NCI-H1930 (cell line): ENCODE measurements around the gene GULP1.
"Not testable (repeated sequence)": the region's sequence is repeated elsewhere in the genome, so short reads cannot be mapped to it uniquely, and the experiment has no call there.

Experiments used
- DNase-seq, 2 experiments: peaks; one replicate each; lab custom pipeline; 2025; lab: John Stamatoyannopoulos, UW

Gene GULP1

GRCh38 chr2:188291617-188292347, at the start of gene GULP1:
Gene GULP1, plus strand, starts transcription at chr2:188291874. Its CDS starts 185,829 bp downstream, at chr2:188477703.
- peak; percentile 14 to 65 for DNase-seq

DNA sequence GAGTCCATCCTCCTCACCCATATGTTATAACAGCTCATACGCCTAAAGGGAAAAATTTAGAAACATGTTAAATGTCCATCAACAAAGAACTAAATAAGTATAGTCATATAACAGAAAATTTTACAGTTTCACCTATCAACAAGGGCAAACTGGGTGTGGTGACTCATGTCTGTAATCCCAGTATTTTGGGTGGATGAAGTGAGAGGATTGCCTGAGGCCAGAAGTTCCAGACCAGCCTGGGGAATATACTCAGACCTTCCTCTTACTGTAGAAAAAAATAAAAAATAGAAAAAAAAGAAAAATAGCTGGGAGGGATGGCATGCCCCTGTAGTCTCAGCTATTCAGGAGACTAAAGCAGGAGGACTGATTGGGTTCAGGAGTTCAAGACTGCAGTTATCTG, 48.3 kb upstream of the GULP1 start:
- no peak for DNase-seq

DNA sequence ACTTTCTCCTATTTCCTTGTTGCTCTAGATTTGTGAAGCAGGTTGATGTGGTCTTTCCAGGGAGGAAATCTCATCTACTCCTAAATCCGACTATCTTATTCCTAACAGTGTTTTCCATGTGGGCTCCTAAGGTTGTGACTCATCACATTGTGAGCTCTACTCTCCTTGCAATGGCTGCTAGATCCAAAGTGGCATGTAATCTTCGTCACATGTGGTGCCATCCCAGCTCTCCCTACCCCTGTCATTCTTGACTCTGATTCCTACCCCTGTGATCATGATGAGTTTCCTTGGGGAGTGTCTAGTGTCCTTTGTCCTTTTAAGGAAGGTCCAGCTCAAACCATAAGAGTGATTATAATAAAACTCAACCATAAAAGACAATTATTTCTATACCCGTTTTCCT, 47.3 kb upstream of the GULP1 start:
- no peak for DNase-seq

DNA sequence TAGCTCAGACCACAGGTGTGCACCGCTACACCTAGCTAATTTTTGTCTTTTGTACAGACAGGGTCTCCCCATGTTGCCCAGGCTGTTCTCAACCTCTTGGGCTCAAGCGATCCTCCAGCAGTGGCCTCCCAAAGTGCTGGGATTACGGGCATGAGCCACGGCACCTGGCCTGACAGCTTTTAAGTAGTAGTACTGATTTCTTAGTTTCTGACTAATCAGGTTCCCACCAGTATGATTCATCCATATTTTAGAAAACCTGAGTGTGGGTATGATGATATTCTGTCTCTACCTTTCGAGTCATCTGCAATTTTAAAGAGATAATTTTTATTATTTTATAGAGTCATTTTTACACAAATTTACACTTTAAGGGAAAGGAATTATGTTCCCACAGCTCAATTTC, 46.4 kb upstream of the GULP1 start:
- DNase-seq: no peak

DNA sequence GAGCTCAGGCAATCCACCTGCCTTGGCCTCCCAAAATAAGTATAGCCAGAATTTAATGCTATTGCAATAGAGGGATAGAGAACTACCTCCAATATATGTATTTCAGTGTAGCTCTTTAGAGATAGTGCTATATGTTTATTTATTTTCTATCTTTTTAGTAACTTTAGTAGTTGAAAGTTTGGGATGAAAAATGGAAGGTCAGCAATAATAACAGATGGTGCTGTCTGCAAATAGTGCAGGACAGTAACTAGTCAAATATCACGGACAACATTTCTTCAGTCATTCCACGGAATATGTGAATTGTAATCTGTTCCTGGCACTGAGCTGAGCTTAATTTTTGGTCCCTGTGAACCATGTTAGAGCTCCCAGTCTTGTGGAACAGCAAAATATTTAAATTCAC, 43.2 kb upstream of the GULP1 start:
- DNase-seq: no peak

GRCh38 chr2:188251034-188251433, 40.6 kb upstream of the GULP1 start:
- no peak for DNase-seq

GRCh38 chr2:188256420-188256819, 35.3 kb upstream of the GULP1 start:
- DNase-seq: no peak

GRCh38 chr2:188265315-188265714, 26.4 kb upstream of the GULP1 start:
- DNase-seq: no peak

GRCh38 chr2:188267776-188268175, 23.9 kb upstream of the GULP1 start:
- no peak for DNase-seq

DNA sequence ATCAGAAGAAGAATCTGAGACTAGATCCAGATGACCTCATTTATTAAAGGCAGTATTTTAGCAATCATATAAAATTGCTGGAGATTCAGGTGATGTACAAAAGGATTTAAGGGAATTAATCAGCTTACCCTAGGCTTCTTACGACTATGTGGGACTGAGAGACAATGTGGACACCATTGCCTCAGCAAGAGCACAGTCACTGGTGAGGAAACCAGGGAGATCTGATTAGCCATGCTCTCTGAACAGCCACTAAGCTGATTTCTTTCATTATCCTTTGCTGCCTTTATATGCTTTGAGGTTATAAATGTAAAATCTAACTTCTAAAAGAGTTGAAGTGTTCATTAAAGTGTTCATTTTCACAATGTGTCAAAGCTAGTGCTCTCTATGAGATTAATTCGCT, 22.7 kb upstream of the GULP1 start:
- no peak for DNase-seq

DNA sequence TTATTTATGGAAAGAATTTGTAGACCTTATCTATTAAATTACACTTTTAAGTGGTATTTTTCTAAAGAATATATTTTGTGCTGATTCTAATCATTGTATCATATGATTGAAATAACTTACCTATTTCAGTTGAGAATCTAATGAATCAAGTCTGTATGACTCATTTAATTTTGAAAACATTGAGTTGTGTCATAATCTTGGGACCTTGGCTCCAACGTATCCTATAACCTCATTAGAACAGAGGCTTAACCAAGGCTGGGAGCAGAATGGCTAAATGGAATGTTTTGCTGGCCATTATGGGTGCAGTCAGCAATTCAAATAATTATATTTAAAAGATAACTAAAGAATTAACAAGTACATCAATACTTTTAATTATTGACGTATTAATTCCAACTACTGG, 19.6 kb upstream of the GULP1 start:
- DNase-seq: no peak

GRCh38 chr2:188274274-188274673, 17.4 kb upstream of the GULP1 start:
- no peak for DNase-seq

DNA sequence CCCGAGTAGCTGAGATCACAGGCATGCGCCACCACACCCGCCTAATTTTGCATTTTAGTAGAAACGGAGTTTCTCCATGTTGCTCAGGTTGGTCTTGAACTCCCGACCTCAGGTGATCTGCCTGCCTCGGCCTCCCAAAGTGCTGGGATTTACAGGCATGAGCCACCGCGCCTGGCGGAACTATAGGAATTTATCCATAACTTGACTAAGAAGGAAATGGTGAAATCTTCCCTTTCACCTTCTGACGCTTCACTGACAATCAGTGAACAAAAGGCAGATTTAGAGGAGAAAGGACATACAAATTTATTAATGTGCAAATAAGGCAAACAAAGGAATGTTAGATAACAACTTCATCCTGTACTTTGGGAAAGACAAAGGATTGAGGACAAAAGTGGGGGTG, 15.4 kb upstream of the GULP1 start:
- no peak for DNase-seq

DNA sequence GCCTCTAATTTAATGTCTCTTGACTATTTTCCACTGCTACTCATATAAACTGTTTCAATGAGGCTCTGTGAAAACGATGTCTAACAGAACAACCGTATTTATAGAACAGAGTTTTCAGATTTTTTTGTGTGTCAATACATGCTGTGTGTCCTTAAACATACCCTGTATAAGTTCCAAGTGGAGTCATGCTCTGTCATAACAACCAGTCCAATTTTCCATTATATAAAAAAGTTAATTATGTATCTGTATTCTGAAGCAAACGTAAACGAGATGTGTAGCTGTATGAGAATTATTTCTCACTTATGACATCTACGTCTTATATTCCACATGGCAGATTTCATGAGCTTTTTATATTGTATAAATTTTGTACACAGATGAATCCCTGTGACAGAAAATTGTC, 13.9 kb upstream of the GULP1 start:
- no peak for DNase-seq

- no peak for DNase-seq
These were observed 13.1 kb upstream of the GULP1 start for GRCh38 chr2:188278388-188279092.

GRCh38 chr2:188279093-188279445, 12.6 kb upstream of the GULP1 start:
- DNase-seq: no peak

DNA sequence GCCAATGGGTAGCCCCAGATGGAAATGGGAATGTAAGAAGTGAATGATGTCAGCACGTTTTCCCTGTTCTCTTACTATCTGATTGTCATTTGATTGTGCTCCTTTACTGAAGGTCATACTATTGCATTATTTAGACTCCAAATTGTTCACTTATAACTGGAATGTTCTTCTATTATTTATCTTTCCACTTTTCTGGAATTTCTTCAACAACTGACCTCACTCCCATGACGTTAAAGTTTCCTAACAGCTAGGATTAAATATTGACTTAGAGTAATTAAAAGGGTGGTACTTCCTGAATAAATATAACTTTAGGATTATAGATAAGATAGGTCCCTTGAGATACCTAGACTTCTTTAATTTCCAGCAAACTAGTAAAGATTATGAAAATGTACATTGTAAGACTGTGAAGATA, 10.9 kb upstream of the GULP1 start:
- DNase-seq: no peak

DNA sequence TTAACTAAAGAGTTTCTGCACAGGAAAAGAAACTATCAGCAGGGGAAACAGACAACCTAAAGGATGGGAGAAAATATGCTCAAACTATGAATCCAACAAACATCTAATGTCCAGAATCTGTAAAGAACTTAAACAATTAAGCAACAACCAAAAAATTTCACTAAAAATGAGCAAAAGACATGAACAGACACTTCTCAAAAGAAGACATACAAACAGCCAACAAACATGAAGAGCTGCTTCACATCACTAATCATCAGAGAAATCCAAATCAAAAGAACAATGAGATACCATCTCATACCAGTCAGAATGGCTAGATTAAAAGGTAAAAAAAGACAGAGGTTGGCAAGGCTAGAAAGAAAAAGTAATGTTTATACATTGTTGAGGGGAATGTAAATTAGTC, 8.8 kb upstream of the GULP1 start:
- no peak for DNase-seq

DNA sequence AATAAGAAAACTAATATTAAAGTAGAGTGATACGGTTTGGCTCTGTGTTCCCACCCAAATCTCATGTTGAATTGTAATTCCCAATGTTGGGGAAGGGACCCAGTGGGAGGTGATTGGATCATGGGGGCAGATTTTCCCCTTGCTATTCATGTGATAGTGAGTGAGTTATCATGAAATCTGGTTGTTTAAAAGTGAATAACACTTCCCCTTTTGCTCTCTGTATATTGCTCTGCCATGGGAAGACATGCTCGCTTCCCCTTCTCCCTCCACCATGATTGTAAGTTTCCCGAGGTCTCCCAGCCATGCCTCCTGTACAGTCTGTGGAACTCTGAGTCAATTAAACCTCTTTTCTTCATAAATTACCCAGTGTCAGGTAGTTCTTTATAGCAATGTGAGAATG, 7.4 kb upstream of the GULP1 start:
- DNase-seq: not testable (repeated sequence)

DNA sequence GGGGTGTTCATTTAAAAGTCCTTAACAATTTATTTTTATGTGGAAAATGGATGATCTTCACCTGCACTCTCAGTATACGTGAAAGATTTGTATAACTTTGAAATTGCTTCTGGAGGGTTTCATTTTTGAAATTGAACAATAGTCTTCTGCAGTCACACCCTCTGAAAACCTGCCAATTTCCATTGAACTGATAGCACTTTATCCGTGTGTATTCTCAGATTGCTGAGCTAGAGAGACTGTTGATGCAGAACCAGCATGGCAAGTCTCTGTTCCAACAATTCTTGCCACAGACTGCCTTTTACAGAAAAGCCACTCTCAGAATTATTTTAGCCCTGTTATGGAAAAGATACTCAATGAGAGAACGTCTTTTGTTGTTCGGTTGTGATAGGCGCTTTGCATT, 6.6 kb upstream of the GULP1 start:
- no peak for DNase-seq

DNA sequence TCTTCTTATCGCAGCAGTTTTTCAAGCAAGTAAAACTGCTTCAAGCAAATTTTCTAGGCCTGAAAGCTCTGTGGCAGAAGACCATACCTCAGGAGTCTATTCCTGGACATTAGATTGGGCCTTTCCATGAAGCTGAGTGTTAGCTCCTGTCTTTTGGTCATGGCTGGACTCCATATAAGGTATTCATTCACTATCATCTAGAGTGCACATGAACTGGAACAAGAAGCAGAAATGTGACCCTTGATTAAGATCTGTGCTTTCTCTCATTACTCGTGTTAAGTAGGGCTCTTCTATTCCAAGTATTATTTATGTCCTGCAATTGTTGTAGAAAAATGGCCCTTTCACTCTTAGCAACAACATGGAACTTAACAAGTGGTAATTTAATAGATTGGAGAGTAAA, 5.9 kb upstream of the GULP1 start:
- DNase-seq: no peak

DNA sequence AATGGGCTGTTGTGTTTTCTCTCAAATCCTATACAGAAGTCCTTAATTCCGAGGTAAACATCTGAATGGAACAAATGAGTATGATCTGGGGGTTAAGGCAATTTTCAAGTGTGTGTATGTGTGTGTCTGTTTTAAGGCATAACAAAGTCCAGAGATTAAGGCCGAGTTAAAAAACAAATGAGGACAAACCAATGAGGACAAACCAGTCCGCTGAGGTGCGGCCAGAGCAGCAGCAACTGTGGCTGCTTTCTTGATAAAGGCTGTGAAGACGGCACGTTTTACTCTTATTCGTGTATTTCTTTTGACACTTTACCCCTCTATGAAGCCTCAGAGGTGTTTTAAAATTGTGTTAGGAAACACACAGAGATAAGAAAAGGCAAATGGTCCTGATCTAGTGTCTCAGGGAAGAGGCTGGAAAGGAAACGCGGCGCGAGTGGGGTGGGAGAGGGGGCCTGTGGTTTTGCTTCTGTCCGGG, 495 bp upstream of the GULP1 start:
- no peak for DNase-seq

GRCh38 chr2:188292348-188293239, 920 bp downstream of the GULP1 start:
- DNase-seq: peak in 1 of 2 experiments; percentile 16
